GM21515 (cell line): ENCODE data around the gene PDGFRB.

Experiments
- ATAC-seq: cut with Tn5 transposase; IDR thresholded peaks from one replicate; pipeline ENCODE4 v1.9.1; 2021; ENCODE audit not compliant: unreplicated experiment

Gene PDGFRB

GRCh38 chr5:150164211-150164980, 8.8 kb upstream of the PDGFRB start:
- no peak for ATAC-seq

- ATAC-seq: no peak
Measured at GRCh38 chr5:150163547-150164059, 8.0 kb upstream of the PDGFRB start.

- ATAC-seq: no peak
Measured at GRCh38 chr5:150163035-150163434, 7.4 kb upstream of the PDGFRB start.

- no peak for ATAC-seq
Measured at GRCh38 chr5:150162142-150162513, 6.5 kb upstream of the PDGFRB start.

GRCh38 chr5:150161242-150162141, 5.8 kb upstream of the PDGFRB start:
- ATAC-seq: peak; percentile 68

GRCh38 chr5:150160448-150161081, 4.9 kb upstream of the PDGFRB start:
- ATAC-seq: no peak

GRCh38 chr5:150159741-150160179, 4.1 kb upstream of the PDGFRB start:
- ATAC-seq: no peak

GRCh38 chr5:150159031-150159430, 3.4 kb upstream of the PDGFRB start:
- no peak for ATAC-seq

- ATAC-seq: no peak
Measured at GRCh38 chr5:150158170-150158949, 2.7 kb upstream of the PDGFRB start.

GRCh38 chr5:150157168-150157567, 1.5 kb upstream of the PDGFRB start:
- no peak for ATAC-seq

- no peak for ATAC-seq
Measured at GRCh38 chr5:150156540-150156939, 895 bp upstream of the PDGFRB start.

GRCh38 chr5:150156027-150156368, 353 bp upstream of the PDGFRB start:
- ATAC-seq: no peak

GRCh38 chr5:150154618-150155128, 972 bp downstream of the PDGFRB start:
- no peak for ATAC-seq

- ATAC-seq: no peak
Measured at GRCh38 chr5:150153957-150154617, 1.6 kb downstream of the PDGFRB start.

- no peak for ATAC-seq
Measured at GRCh38 chr5:150153483-150153882, 2.2 kb downstream of the PDGFRB start.

- ATAC-seq: no peak
Measured at GRCh38 chr5:150152636-150153462, 2.8 kb downstream of the PDGFRB start.

- ATAC-seq: no peak
Measured at GRCh38 chr5:150149618-150150017, 6.0 kb downstream of the PDGFRB start.

GRCh38 chr5:150148117-150148927, 7.3 kb downstream of the PDGFRB start:
- no peak for ATAC-seq
